Measurements from ENCODE around the gene ZNF414.

The ZNF414 gene

DNA sequence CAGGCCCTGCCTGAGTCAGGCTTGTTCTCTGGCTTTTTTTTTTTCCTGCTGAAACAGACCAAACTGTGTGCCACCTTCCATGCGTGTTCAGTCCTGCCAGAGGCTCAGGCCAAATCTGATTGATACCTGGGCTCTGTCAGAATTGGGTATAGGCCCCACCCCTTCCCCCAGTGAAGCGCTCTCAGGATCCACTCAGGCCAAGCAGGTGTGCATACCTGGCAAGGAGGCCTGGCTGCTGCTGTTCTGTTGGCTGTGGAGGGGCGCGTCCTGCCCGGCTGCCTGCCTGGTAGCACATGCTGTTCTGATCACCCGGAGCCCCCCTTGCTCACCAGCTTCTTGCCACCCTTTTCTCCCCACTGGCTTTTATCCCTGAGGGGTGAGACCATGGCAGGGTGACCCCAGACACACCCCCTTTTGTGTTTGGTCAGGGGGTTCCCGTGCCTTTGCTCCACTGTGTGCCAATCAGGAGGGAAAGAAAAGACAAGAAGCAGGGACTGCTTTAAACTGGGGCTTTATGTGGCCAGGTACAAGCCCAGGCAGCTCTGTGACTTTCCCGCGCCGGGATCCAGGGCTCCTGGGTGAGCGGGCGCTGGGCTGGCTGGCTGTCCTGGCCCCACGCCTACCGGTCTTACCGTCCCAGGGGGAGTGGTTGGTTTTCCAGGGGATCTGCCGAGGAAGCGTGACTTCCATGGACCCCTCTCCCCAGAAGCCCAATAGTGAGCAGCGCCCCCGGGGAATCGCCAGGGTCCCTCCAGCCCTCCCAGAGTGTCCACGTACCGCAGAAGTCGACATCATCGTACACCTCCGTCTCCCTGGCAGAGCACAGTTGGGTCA, 24.2 kb downstream of the ZNF414 start:
- no peak for DNase-seq

DNA sequence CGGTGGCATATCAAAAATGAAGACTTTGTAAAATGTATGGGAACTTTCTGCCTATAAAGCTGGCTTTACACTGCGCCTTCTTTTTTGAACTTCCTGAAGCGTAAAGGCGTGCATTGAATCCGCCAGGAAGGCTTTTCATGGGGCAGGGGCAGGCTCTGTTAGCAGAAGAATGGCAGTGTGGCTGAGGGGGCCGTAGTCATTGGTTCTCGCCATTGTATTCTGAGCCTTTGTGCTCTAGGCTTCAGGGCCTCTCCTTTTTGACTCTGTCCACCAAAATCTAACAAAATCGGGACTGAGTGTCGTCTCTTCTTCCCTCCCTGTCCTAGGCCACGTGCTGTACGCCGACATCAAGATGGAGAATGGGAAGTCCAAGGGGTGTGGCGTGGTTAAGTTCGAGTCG, 25.6 kb downstream of the ZNF414 start:
- no peak for DNase-seq

DNA sequence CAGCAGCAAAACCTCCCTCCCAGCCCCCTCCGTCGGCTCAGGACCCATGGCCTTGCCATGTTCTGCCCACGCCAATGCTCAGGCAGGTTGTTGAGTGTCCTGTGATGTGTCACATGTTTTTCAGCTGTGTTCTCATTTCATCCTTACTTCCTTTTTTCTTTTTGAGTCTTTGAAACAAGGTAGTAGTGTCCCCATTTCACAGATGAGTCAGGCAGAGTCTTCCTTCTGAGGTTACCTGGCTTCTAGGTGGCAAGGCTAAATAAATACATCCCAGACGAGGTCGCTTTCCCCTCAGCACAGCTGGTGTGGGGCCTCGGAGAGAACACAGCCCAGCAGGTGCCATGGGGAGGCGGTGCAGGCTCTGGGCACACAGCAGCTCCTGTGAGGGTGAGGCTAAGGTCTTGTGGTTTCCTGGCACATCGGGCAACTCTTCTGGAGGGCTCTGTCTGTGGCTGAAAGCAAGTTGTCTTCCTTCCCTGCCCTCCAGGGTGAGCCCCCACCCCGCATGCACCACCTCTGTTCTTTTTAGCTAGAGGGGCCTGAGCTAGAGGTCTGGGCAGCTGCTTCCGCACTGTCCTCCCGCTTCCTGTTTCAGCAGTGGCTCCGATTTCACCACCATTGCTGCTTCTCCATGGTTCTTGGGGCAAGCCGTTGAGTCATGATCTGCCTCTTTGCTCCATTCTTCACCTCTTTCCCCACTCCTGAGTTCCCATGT, 26.7 kb downstream of the ZNF414 start:
- no peak for DNase-seq

DNA sequence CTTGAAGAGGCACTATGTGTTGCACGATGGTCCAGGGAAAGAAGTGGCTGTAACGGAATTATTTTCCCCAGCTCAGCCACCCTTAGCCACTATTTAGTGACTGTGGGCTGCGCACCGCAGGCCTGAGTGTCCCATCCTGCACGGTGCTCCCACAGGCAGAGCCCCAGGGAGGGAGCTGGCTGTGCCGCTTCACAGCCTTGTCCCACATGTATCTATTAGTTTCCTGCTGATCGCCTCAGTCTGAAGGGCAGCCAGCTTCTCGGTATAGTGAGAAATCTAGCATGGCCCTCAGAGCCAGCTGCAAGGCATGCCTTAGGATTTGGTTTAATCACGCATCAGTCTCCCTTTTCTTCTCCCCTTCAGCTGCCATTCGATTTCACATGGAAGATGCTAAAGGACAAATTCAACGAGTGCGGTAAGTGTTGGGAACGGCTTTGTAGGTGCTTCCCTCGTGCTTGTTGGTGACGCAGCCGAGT, 27.3 kb downstream of the ZNF414 start:
- no peak for DNase-seq

DNA sequence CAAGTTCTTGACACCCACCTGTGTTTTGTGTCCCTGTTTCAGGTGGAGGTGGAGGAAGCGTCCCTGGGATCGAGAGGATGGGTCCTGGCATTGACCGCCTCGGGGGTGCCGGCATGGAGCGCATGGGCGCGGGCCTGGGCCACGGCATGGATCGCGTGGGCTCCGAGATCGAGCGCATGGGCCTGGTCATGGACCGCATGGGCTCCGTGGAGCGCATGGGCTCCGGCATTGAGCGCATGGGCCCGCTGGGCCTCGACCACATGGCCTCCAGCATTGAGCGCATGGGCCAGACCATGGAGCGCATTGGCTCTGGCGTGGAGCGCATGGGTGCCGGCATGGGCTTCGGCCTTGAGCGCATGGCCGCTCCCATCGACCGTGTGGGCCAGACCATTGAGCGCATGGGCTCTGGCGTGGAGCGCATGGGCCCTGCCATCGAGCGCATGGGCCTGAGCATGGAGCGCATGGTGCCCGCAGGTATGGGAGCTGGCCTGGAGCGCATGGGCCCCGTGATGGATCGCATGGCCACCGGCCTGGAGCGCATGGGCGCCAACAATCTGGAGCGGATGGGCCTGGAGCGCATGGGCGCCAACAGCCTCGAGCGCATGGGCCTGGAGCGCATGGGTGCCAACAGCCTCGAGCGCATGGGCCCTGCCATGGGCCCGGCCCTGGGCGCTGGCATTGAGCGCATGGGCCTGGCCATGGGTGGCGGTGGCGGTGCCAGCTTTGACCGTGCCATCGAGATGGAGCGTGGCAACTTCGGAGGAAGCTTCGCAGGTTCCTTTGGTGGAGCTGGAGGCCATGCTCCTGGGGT, 28.2 kb downstream of the ZNF414 start:
- DNase-seq = no peak

DNA sequence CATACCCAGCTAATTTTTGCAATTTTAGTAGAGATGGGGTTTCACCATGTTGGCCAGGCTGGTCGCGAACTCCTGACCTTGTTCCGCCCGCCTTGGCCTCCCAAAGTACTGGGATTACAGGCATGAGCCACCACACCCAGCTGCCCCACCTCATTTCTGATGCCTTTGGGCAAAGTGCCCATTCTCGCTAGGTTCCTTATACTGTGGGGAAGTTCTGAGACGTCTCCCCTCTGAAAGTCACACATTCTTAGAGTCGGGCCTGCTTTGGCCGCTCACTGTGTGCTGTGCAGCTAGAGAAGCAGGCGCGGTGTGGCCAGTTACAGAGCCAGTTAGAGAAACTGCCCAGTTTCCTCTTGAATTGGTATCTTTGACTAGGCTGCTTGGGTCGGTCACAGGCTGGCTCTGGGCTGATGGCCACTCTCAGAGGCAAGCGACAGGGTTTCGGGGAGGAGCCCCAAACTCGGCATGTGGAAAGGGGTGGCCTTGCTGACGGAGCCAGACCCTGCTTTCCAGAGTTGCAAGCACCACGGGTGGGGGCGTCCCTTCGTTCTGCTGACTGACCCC, 29.6 kb downstream of the ZNF414 start:
- no peak for DNase-seq

DNA sequence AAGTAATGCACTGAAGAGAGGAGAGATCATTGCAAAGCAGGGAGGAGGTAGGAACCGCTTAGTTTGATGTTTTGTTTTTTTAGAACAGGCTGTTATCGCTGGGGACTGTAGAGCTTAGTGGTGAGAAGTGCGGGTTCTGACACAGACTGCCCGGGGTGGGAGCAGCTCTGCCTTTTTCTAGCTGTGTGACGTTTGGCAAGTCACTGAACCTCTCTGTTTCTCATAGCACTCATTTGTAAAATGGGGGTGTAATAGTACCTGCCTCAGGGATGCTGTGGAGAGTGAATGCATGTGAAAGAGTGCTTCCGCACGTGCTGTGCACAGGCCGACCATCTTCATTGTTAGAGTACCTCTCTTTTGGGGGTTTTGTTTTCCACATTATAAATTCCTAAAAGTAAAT, 30.8 kb downstream of the ZNF414 start:
- no peak for DNase-seq

DNA sequence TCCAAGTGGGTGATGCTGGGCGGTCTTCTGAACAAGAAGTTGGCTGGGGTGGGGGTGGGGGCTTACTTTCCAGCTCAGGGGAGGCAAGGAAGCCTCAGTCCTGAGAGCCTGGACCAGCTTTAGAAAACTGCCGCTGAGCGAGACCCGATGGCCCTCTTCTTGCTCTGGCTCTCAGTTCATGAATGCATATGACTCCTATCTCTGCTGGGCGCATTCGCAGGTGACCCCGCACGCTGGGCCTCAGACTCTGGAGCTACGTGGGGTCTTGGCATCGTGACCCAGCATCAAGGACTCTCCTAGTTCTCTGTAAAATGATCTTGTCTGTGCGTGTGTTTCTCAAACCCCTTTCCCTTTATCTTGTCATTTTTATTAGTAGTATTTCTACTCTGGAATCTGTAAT, 31.3 kb downstream of the ZNF414 start:
- DNase-seq = no peak

DNA sequence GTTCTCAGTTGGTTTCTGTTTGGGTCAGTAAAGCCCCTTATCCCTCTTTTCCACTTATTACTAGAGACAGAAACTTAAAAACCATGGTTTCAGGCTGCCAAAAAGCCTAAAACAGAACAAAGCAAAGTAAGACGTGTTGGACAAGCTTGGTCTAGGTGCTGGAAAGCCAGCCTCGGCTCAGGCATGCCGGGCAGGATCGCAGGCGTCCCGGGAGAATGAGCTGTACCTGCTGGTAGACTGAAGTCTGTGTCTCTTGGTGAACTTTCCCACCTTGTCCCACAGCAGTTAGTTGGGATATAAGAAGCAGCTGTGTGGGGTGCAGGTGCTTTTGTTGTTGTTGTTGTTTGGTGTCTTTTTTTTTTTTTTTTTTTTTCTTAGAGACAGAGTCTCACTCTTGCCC, 32.4 kb downstream of the ZNF414 start:
- DNase-seq = no peak

DNA sequence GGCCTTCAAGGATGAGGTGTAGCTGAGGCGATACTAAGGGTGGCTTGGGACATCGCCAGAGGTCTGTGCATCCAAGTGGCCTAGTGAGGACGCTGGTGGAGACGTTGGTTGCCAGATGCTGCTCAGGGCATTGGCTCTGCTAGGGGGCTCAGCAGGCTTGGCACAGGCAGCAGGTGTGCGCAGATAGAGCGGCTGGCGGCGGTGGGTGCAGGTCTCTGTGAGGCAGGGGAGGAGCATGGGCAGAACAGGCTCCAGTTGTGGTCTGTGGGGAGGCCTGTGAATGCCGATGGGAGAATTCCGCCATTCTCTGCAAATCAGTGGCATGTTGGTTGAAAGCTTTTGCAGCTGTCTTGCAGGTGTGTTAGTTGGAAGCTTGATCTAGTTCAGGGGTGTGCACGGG, 32.8 kb downstream of the ZNF414 start:
- DNase-seq = no peak

DNA sequence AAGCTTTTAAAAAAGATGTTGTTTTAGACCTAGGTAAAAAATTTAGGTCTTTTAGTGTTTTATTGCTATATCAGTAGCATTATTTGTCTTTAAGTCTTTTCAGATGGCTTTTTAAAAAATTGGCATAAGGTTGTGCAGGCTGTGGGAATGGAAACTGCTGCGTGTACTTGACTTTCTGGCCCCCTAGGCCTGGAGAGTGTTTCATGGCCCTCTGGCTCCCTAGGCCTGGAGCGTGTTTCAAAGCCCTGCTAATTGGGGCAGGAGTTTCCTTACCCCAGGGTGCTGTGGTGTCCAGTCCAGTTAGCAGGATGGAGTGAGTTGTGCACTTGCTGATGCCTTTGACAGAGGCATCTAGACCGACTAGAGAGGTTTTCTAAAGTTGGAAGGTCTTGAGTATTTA, 35.4 kb downstream of the ZNF414 start:
- DNase-seq = no peak

DNA sequence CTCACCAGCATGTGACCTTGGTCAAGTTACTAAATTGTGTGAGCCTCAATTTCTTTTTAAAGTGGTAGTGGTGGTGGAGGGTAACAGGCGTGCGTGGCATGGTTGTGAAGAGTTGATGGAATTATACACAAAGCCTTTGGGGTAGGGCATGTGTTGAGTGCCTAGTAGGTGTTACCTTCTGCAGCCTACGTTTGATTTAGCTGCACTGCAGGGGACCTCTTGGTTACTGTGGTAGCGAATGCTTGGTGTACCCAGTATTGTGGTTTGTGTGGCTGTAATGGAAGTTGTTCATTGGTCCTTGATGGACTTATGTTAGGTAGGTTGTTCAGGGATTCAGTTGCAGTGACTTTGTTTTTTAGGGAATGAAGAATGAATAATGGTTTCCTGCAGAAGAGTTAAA, 36.1 kb downstream of the ZNF414 start:
- DNase-seq = no peak

DNA sequence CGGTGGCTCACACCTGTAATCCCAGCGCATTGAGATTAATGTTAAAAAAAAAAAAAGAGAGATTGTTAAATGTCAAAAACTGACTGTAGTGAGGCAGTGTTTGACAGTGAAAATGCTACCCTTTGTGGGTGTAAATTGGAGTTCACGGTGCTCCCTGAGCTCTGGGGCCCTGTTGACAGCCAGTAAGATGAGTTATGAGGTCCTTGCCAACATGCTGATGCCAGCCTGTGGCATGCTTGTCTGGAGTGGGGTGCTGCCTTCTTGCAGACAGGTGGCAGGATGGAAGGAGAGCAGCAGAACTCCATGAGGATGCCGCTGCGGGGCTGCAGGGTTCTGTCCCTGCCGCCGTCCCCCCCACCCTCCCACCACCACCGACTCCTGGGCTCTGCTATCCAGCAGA, 37.4 kb downstream of the ZNF414 start:
- DNase-seq = no peak

DNA sequence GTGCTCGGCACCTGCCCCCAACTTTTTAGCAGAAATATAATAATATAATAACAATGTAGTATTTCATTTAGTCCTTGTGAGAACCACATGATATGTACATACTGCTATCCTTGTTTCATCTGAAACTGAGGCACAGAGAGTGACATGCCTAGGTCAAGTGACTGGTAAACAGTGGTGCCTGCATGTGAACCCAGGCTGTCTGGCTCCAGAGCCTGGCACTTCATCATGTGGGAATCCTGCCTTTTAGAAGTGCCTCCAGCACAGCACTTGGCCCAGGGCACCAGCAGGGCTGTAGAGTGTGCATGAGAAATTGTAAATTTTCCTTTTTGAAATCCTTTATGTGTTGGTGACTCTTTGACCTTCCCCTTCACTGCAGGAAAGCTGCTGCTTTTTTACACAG, 39.0 kb downstream of the ZNF414 start:
- no peak for DNase-seq

DNA sequence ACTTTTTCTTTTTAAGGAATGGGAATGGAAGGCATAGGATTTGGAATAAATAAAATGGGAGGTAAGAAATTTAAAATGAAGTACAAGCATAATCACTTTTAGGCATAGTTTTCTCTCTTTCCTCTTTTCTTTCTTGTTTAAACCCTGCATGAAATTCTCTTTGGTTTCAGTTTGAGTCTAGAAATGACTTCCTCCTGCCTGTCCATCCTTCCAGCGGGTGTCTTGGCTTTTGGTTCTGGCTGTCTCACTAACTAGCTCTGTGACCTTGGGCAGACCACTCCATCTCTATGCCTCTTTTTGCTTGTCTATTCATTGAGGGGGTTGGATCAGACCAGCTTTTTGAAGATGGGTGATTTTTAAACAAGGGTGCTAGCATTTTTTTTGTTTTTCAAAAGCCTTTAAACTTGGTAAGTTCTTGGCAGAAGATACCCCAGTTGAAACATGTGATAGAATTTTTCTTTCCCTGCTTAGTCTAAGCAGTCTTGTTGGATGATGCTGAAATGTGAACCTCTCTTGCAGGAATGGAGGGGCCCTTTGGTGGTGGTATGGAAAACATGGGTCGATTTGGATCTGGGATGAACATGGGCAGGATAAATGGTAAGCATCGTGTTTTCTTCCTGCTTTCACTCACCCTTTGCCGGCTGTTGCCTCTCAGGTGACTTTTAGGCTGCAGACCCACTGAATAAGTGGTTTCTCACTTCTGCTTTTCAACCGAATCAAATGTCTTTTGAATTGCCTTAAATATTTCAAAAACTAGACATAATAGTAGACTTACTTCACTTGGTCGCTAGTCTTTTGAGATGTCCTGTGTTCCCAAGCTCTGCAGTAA, 40.1 kb downstream of the ZNF414 start:
- DNase-seq = no peak

DNA sequence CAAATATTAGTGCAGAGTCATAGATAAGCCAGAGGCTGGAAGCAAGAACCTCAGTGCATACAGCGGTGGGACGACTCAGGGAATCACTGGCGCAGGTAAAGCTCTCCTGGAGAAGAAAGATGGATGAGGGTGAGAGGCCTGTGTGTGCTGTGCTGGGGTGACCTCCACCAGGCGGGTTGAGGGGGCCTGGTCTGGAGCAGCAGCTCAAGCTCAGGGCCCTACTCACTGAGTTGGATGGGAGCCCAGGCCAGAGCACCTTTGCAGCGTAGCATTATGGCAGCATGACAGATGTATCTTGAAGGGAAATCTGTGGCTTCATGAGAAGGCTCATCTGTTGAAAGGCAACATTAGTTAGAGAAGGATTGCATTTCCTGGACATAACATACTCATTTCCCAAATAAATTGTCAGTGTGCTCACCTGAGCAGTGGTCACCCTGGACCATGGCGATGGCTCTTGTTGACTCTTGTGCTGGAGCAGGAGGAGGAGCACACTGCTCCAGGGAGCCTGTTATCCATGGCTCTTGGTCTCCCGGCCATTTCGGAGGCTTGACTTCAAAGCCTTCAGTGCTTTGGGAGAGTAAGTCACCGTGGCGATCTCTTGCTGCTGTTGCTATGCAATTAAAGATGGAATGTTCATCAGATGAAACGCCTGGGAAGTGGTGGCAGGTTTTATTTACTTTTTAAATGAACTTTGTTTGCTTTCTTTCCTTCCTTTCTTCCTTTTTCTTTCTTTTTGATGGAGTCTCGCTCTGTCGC, 44.2 kb downstream of the ZNF414 start:
- DNase-seq = no peak

DNA sequence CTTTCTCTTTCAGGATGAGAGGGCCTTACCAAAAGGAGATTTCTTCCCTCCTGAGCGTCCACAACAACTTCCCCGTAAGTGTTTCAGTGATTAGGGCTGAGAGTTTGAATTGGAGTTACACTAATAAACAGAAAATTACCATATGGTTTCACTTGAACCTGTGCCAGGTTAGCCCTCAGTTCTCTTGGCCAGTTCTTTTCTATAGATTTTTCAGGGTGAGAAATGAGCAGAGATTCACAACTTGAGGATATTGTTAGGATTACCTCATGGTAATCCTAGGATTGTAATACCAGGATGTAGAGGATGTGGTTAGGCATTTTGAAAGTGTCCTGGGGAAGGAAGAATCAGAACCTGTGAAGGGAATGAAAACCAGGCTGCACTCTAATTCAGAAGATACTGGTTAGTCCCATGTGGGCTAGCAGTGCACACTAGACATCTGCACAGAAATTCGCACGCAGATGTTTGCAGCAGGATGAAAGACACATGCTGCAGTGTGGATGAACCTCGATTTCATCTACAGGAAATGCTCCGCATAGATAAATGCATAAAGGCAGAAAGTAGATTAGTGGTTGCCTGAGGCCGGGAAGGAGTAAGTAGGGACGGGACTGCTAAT, 45.1 kb downstream of the ZNF414 start:
- no peak for DNase-seq

DNA sequence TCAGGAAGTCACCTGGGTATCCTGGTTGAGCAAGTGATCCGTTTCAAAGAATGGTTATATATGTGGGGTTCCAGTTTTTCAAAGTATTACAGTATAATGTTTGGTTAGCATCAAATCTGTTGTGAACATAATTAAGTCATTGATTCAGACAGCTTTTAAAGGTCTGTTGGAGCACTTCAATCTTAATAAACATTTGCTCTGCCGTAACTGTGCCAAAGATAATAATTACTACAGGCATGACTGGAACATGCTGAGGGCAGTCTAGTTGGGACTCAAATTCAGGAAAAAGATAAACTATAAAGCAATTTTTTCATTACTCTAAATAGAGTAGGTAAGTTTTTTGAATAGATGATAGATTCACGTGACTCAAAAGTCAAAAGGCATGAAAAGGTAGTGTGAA, 45.8 kb downstream of the ZNF414 start:
- DNase-seq = no peak

DNA sequence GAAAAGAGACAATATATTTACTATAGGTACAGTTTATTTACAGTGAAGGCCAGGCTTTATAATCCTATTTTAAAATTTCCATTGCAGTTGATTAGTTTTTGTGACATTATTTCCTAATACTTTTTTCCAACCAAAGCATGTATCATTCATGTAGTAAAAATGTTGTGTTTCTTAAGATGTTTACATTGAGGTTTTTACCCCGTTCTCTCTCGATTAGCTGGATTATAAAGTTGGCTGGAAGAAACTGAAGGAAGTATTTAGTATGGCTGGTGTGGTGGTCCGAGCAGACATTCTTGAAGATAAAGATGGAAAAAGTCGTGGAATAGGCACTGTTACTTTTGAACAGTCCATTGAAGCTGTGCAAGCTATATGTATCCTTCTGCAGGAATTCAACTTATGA, 47.9 kb downstream of the ZNF414 start:
- no peak for DNase-seq

DNA sequence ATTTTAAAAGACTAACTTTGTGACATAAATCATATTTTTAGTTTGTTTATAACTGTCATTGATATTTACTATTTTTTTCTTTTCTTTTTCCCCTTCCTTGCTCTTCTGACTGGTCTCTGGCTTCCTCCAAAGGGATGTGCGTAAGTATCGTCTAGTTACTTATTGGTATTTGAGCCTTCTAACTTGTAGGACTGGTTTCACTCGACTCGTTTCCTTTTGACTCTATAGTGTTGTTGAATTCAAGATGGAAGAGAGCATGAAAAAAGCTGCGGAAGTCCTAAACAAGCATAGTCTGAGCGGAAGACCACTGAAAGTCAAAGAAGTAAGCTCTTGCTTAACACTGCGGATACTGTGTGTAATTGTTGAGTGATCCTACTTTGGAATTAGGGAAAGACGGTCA, 50.6 kb downstream of the ZNF414 start:
- DNase-seq = no peak

DNA sequence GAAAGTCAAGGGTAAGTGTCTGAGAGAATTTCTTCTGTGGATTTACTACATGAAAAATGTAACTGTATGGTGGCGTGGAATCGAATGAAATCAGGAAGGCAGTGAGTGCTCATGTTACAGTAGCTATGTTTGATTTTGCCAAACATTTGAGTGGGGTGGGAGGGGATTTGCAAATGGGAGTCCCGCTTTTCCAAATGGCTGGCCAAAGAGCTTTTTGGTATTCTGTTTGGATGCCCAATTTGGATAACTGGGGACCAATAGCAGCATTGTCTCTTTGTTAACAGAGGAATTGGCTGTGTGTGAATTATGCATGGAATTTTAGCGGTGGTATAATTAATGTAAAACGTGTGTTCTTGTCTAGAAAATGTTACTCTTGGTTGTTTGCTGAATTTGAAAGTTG, 51.4 kb downstream of the ZNF414 start:
- no peak for DNase-seq

All from NCI-H1417 treated with DMSO at 0.1 percent for 48 hours (cell line).